A549 treated with DMSO at 1 μM for 4 hours (cell line): Measurements from ENCODE around the gene LKAAEAR1. TPM values are rescaled to one million over a fixed set of nuclear protein-coding genes. Genes with fewer than 3 reads are reported as not detected.

Source experiments
- total RNA-seq: library from RNA; stranded (reverse); fragments of 200-300 nt; extraction: Qiagen RNA extraction; gene quantifications from 5 replicates; pipeline ENCODE4 v1.2.3, GENCODE V29; 2022; ENCODE audit warnings: low read depth

The LKAAEAR1 gene
- 1.3 to 1.8 TPM (median 1.4 TPM) in 4 of 5 replicates, not detected in the other for total RNA-seq

GRCh38 chr20:64083804-64084684, at the start of gene LKAAEAR1:
Gene LKAAEAR1, minus strand, starts transcription at chr20:64084398. Its CDS starts 179 bp downstream, at chr20:64084219.

GRCh38 chr20:64106981-64107735, 23.0 kb upstream of the LKAAEAR1 start, which contains the start of gene NPBWR2:
Gene NPBWR2, minus strand, starts transcription at chr20:64107565. Its CDS starts 734 bp downstream, at chr20:64106831.

GRCh38 chr20:64080013-64080812, 4.0 kb downstream of the LKAAEAR1 start, which contains the start of gene OPRL1:
Gene OPRL1, plus strand, starts transcription at chr20:64080082. Its CDS starts 12,639 bp downstream, at chr20:64092721.

GRCh38 chr20:64079273-64080012, 4.8 kb downstream of the LKAAEAR1 start, which contains the start of gene RGS19:
Gene RGS19, minus strand, starts transcription at chr20:64079518. Its CDS starts 2,632 bp downstream, at chr20:64076886.

GRCh38 chr20:64062596-64063388, 21.4 kb downstream of the LKAAEAR1 start, which contains the start of gene TCEA2:
Gene TCEA2, plus strand, starts transcription at chr20:64063198. Its CDS starts 115 bp downstream, at chr20:64063313.

GRCh38 chr20:64049060-64049877, 34.9 kb downstream of the LKAAEAR1 start, which contains the start of gene SOX18:
Gene SOX18, minus strand, starts transcription at chr20:64049639. Its CDS starts 123 bp downstream, at chr20:64049516.

GRCh38 chr20:64035933-64036345, 48.3 kb downstream of the LKAAEAR1 start, which contains the start of gene C20orf204:
Gene C20orf204, plus strand, starts transcription at chr20:64036182. Its CDS starts 142 bp downstream, at chr20:64036324.

Other genes starting within 250 kb of the LKAAEAR1 start
- gene ABHD16B, start 222.9 kb downstream of the LKAAEAR1 start, total RNA-seq = 0.05 TPM in 1 of 5 replicates, not detected in the others
- 119 to 136 TPM (median 132 TPM) in 5 replicates for gene TPD52L2, start 219.1 kb downstream of the LKAAEAR1 start, total RNA-seq
- gene DNAJC5, start 189.3 kb downstream of the LKAAEAR1 start, total RNA-seq = 26.4 to 31.6 TPM (median 31.2 TPM) in 5 replicates
- 22.8 to 34.9 TPM (median 29.4 TPM) in 5 replicates for gene UCKL1, start 128.0 kb downstream of the LKAAEAR1 start, total RNA-seq
- 10.0 to 13.3 TPM (median 12.2 TPM) in 5 replicates for gene ZNF512B, start 114.5 kb downstream of the LKAAEAR1 start, total RNA-seq
- 0.10 to 0.13 TPM in 2 of 5 replicates, not detected in the others for gene SAMD10, start 104.8 kb downstream of the LKAAEAR1 start, total RNA-seq
- gene PRPF6, start 103.3 kb downstream of the LKAAEAR1 start, total RNA-seq = 52.6 to 60.3 TPM (median 55.1 TPM) in 5 replicates
- gene C20orf204, start 48.2 kb downstream of the LKAAEAR1 start, total RNA-seq = 0.19 to 0.39 TPM (median 0.33 TPM) in 5 replicates
- gene SOX18, start 34.8 kb downstream of the LKAAEAR1 start, total RNA-seq = 1.1 to 2.3 TPM (median 1.7 TPM) in 5 replicates
- 38.4 to 48.7 TPM (median 42.8 TPM) in 5 replicates for gene TCEA2, start 21.2 kb downstream of the LKAAEAR1 start, total RNA-seq
- gene RGS19, start 4.9 kb downstream of the LKAAEAR1 start, total RNA-seq = 15.3 to 25.0 TPM (median 23.1 TPM) in 5 replicates
- 0.40 to 0.71 TPM (median 0.51 TPM) in 5 replicates for gene OPRL1, start 4.3 kb downstream of the LKAAEAR1 start, total RNA-seq
- not detected in 5 replicates for gene NPBWR2, start 23.2 kb upstream of the LKAAEAR1 start, total RNA-seq
- gene MYT1, start 80.1 kb upstream of the LKAAEAR1 start, total RNA-seq = 0.09 to 0.38 TPM (median 0.13 TPM) in 5 replicates
- 9.9 to 17.4 TPM (median 13.4 TPM) in 5 replicates for gene PCMTD2, start 171.3 kb upstream of the LKAAEAR1 start, total RNA-seq